Lower leg skin (tissue), 4 donors: ENCODE measurements around the gene HLA-B. TPM values are rescaled to one million over a fixed set of nuclear protein-coding genes. Genes with fewer than 3 reads are reported as not detected.

ENCODE experiments used
- DNase-seq, 2 donors: peaks; one replicate each; pipeline ENCODE4 v3.0.0-alpha.2; 2019; ENCODE audit warnings: low spot score in 2 of 2
- H3K4me3 ChIP-seq: fragments of 200-600 bp; sonication (generic); 2 replicates; pipeline ENCODE4 v1.5.1; 2017; ENCODE audit warnings: mild to moderate bottlenecking, low read depth; ENCODE audit not compliant: poor library complexity, severe bottlenecking
- CTCF ChIP-seq, 3 donors: fragments of 450-650 bp; IDR thresholded peaks; one replicate each; pipeline ENCODE4 v1.5.1; 2016; ENCODE audit warnings: antibody characterized with exemption in 3 of 3, mild to moderate bottlenecking in 3 of 3, moderate library complexity in 2 of 3
- POLR2A ChIP-seq, 2 donors: fragments of 450-650 bp; IDR thresholded peaks; one replicate each; pipeline ENCODE4 v1.6.1; 2016 to 2017; ENCODE audit warnings: antibody characterized with exemption in 2 of 2, mild to moderate bottlenecking in 1 of 2, moderate library complexity in 1 of 2
- WGBS, 2 donors: methylation state at CpG; one replicate each; pipeline ENCODE4 v1.1.5; 2018; 5-methylcytosine and 5-hydroxymethylcytosine counted together
- intact Hi-C: fragments of 100-400 bp; cut with DNase I; formaldehyde crosslinking; loops from one replicate; pipeline ENCODE4 v1.15.0; 2023; ENCODE audit warnings: low total_unique reads
- total RNA-seq, 4 donors: library from RNA; depleted of rRNA; stranded (reverse); fragments of >200 nt; gene quantifications; one replicate each; pipeline ENCODE4 v1.1.0, GENCODE V29; 2016

The HLA-B gene
- total RNA-seq, 4 donors from 2014 or later, result 1,061 to 2,090 (median 1,325) TPM

- TF ChIP-seq CTCF (IDR thresholded peaks at IDR 0.05) (no peak), POLR2A (IDR thresholded peaks at IDR 0.05) (no peak)
- DNase-seq, result no peak
- 46 to 51% methylated on average over 4 of the region's 4 CpGs for WGBS, 2 donors
Observed at GRCh38 chr6:31332637-31333602, 24.1 kb downstream of the HLA-B start.

GRCh38 chr6:31328355-31328960 is 28.5 kb downstream of the HLA-B start:
- no peak overlapping the region for H3K4me3 ChIP-seq
- intact Hi-C loops, result no loop called here
- 24 to 52% methylated on average over 7 of the region's 7 CpGs for WGBS, 2 donors
- no peak for DNase-seq
- TF ChIP-seq POLR2A (IDR thresholded peaks at IDR 0.05), result no peak
- TF ChIP-seq CTCF (IDR thresholded peaks at IDR 0.05), result no peak

More at GRCh38 chr6:31332637-31333602, 24.1 kb downstream of the HLA-B start:
- intact Hi-C loops, result no loop called here
- H3K4me3 ChIP-seq, result no peak overlapping the region

- no peak for TF ChIP-seq CTCF (IDR thresholded peaks at IDR 0.05)
- intact Hi-C loops, result no loop called here
- H3K4me3 ChIP-seq, result no peak overlapping the region
- no peak for DNase-seq
Observed at GRCh38 chr6:31321820-31322219, 35.2 kb downstream of the HLA-B start.

GRCh38 chr6:31321005-31321707 is 35.8 kb downstream of the HLA-B start:
- DNase-seq, result no peak
- no peak overlapping the region for H3K4me3 ChIP-seq
- no peak for TF ChIP-seq CTCF (IDR thresholded peaks at IDR 0.05)
- TF ChIP-seq POLR2A (IDR thresholded peaks at IDR 0.05), result no peak
- 0 to 40% methylated on average over 1 of the region's 1 CpG for WGBS, 2 donors
- intact Hi-C loops, result no loop called here

GRCh38 chr6:31317036-31317435 is 39.9 kb downstream of the HLA-B start:
- intact Hi-C loops, result no loop called here
- WGBS, 2 donors, result 37 to 39% methylated on average over 2 of the region's 2 CpGs
- TF ChIP-seq POLR2A (IDR thresholded peaks at IDR 0.05), result no peak
- no peak for TF ChIP-seq CTCF (IDR thresholded peaks at IDR 0.05)
- no peak for DNase-seq
- no peak overlapping the region for H3K4me3 ChIP-seq
